ENCODE results near the gene BRME1. TPM values are rescaled to one million over a fixed set of nuclear protein-coding genes. Genes with fewer than 3 reads are reported as not detected.
"Not testable (repeated sequence)": the region's sequence is repeated elsewhere in the genome, so short reads cannot be mapped to it uniquely, and the experiment has no call there.

BRME1 gene
- total RNA-seq, 8 experiments from 2014 or later: 0.51 to 5.2 (median 3.2) TPM

DNA sequence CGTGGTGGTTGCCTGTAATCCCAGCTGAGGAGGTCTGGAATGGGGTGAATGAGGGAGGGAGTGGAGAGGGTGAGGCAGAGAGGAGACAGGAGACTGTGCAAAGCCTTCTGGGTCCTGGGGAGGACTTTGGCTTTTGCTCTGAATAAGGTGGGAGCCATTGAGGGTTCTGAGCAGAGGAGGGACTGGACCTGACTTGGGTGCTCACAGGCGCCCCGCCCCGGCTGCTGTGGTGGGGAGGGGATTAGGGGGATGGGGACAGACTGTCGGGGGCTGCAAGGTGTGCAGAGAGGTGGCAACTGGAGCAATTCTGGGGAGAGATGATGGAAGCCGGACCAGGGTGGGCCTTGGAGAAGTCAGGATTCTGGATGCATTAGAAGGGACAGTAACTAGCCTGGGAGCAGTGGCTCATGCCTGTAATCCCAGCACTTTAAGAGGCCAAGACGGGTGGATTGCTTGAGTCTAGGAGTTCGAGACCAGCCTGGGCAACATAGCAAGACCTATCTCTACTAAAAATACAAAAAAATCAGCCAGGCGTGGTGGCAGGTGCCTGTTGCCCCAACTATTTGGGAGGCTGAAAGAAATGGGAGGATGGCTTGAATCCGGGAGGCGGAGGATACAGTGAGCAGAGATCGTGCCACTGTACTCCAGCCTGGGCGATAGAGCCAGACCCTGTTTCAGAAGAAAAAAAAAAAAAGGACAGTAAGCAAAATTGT is 45.1 kb downstream of the BRME1 start:
- no peak overlapping the region for H3K27ac ChIP-seq
- H3K4me1 ChIP-seq (replicated peaks in 1 of 2): peaks cover 14 to 18% of the 10 kb centered on the region in 2 donors
- in situ Hi-C loops (cut with MboI; ENCODE audit: low pct_unique_long_range_greater_than_20kb in 2 of 9, low sequenced_read_pairs in 9 of 9, unreplicated experiment in 9 of 9): loop anchor here in 8 of 9 experiments (10.0 to 25.0 kb wide), 4 partner anchors 76 to 274 kb away; no protein-coding TSS in a partner anchor
- 39 to 100% (median 87%) methylated on average over 1 to 7 of the region's 13 CpGs; no CpG with 5 or more reads in 2 of the 10 experiments for WGBS, 10 experiments
- ATAC-seq (replicated peaks in 6 of 8): no peak
- no peak overlapping the region for H3K4me3 ChIP-seq

DNA sequence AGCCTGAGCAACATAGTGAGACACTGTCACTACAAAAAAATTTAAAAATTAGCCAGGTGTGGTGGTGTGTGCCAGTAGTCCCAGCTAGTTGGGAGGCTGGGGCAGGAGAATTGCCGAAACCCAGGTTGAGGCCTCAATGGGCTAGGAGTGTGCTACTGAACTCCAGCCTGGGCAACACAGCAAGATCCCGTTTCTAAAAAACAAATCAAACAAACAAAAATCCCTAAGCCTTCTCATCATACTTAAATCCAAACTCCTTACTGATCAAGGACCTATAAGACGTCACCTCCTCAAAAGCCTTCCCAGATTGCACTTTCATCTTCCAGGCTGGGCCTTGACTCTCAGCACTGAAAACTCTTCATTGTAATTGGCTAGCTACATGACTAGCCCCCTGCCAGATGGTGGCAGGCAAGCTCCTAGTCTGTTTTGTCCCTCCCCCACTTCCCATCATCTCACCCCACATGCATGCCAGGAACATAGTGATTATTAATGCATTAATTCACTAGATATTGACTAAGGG is 46.5 kb downstream of the BRME1 start:
- Histone ChIP-seq H3K4me1 (replicated peaks in 1 of 2) (peaks cover 10 to 14% of the 10 kb centered on the region in 2 donors), H3K4me3 (no peak overlapping the region), H3K27ac (no peak overlapping the region)
- 78 to 100% (median 100%) methylated on average over 1 to 3 of the region's 3 CpGs; no CpG with 5 or more reads in 2 of the 10 experiments for WGBS, 10 experiments
- in situ Hi-C loops (cut with MboI; ENCODE audit: low pct_unique_long_range_greater_than_20kb in 2 of 9, low sequenced_read_pairs in 9 of 9, unreplicated experiment in 9 of 9): loop anchor here in 7 of 9 experiments (25.0 kb wide), 2 partner anchors 247 to 272 kb away; no protein-coding TSS in a partner anchor
- ATAC-seq (replicated peaks in 6 of 8): no peak

DNA sequence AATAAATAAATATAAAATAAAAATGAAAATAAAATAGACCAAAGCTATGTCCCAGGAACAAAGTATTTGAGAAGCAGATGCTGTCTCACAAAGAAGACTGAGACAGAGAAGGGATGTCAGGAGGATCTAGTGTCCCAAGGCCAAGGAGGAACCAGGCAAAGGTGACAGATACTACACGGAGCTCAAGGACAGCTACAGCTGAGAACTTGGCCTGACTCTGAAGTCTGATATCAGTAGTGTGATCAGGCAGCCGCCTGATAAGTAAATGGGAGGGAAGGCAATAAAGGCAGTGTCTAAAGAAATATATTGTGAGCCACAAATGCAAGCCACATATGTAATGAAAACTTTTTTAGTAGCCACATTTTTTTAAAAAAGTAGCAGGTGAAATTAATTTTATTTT is 49.4 kb downstream of the BRME1 start:
- no peak for ATAC-seq (replicated peaks in 6 of 8)
- peaks cover 0 to 2% of the 10 kb centered on the region in 2 donors for H3K4me1 ChIP-seq (replicated peaks in 1 of 2)
- no peak overlapping the region for H3K4me3 ChIP-seq
- WGBS, 10 experiments: 36 to 100% (median 75%) methylated on average over 1 to 2 of the region's 2 CpGs; no CpG with 5 or more reads in 3 of the 10 experiments
- in situ Hi-C loops (cut with MboI; ENCODE audit: low pct_unique_long_range_greater_than_20kb in 2 of 9, low sequenced_read_pairs in 9 of 9, unreplicated experiment in 9 of 9): loop anchor here in 7 of 9 experiments (25.0 kb wide), 2 partner anchors 244 to 269 kb away; no protein-coding TSS in a partner anchor
- no peak overlapping the region for H3K27ac ChIP-seq

DNA sequence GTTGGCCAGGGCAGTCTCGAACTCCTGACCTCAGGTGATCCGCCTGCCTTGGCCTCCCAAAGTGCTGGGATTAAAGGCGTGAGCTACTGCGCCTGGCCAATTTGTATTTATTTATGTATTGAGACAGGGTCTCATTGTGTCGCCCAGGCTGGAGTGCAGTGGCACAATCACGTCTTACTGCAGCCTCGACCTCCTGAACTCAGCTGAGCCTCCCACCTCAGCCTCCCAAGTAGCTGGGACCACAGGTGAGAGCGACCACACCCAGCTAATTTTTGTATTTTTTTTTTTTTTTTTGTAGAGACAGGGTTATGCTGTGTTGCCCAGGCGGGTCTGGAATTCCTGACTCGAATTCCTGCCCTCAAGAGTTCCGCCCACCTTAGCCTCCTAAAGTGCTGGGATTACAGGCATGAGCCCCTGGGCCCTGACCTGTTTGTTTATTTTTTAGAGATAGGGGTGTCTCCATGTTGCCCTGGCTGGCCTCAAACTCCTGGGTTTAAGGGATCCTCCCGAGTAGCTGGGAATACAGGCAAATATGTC is 53.7 kb downstream of the BRME1 start:
- in situ Hi-C loops (cut with MboI; ENCODE audit: low pct_unique_long_range_greater_than_20kb in 2 of 9, low sequenced_read_pairs in 9 of 9, unreplicated experiment in 9 of 9): loop anchor here in 7 of 9 experiments (25.0 kb wide), 2 partner anchors 240 to 265 kb away; no protein-coding TSS in a partner anchor
- not testable (repeated sequence) for ATAC-seq (replicated peaks in 6 of 8); H3K4me3 ChIP-seq; H3K27ac ChIP-seq
- 18 to 100% (median 89%) methylated on average over 1 to 7 of the region's 12 CpGs; no CpG with 5 or more reads in 4 of the 10 experiments for WGBS, 10 experiments
- H3K4me1 ChIP-seq (replicated peaks in 1 of 2): peaks cover 17 to 19% of the 10 kb centered on the region in 2 donors

DNA sequence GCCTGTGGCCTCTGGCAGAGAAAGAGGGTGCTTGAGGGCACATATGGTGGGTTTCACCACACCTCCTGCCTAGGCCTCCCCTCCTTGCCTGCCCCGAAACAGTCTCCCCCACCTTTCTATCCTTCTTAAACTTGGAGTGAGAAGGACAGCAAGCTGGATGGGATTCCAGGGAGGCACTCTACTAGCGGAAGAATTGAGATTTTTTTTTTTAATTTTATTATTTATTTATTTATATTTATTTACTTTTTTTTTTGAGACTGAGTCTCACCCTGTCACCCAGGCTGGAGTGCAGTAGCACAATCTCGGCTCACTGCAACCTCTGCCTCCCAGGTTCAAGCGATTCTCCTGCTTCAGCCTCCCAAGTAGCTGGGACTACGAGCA is 54.2 kb downstream of the BRME1 start:
- 42 to 100% (median 89%) methylated on average over 2 to 5 of the region's 5 CpGs; no CpG with 5 or more reads in 4 of the 10 experiments for WGBS, 10 experiments
- H3K4me3 ChIP-seq; ATAC-seq (replicated peaks in 6 of 8): not testable (repeated sequence)
- in situ Hi-C loops (cut with MboI; ENCODE audit: low pct_unique_long_range_greater_than_20kb in 2 of 9, low sequenced_read_pairs in 9 of 9, unreplicated experiment in 9 of 9): loop anchor here in 7 of 9 experiments (25.0 kb wide), 2 partner anchors 239 to 264 kb away; no protein-coding TSS in a partner anchor
- peak overlapping the region in 1 of 2 donors; percentile 64 for H3K27ac ChIP-seq
- peaks cover 22 to 24% of the 10 kb centered on the region in 2 donors for H3K4me1 ChIP-seq (replicated peaks in 1 of 2)

DNA sequence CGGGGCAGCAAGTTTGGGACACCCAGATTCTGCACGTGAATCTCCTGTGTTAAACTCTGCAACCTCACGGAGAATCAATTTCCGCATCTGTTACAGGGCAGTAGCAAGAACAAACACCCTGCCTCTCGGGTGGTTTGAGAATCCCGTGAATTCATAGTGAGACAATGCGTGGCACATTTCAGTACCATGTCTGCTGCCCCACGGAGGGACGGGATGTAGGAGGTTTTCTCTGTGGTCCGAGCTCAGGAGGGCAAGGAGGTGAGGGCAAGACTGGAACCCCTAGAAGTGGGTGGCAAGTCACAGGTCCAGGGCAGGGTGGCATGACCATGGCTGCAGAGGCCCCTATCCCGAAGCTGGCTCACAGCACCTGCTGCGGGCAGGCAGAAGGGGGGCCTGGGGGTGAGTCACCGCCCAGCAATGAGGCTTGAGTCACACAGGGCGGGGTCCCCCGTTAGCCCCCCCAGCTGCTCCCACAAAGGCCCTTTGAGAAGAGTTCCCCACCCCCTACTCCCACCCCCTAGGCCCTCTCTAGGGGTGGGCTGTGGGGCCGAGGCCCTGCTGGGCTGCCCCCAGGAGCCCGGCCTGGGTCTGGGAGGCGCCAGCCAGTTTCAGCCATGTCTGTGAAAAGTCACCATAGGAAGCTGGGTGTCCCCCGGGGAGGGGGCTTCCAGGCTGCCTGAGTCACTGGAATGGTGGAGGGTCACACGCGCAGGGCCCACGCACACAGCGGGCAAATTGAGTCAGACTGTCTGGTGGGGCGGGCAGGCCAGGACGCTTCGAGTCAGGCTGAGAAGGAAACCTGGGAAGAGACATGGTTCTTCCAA is 54.8 kb downstream of the BRME1 start:
- ATAC-seq (replicated peaks in 6 of 8): peak; percentile 18 to 56 (median 43)
- H3K4me3 ChIP-seq: no peak overlapping the region
- peak overlapping the region; percentile 33 to 64 for H3K27ac ChIP-seq
- 0 to 93% (median 40%) methylated on average over 1 to 11 of the region's 26 CpGs; no CpG with 5 or more reads in 3 of the 10 experiments for WGBS, 10 experiments
- H3K4me1 ChIP-seq (replicated peaks in 1 of 2): peaks cover 28 to 30% of the 10 kb centered on the region in 2 donors
- in situ Hi-C loops (cut with MboI; ENCODE audit: low pct_unique_long_range_greater_than_20kb in 2 of 9, low sequenced_read_pairs in 9 of 9, unreplicated experiment in 9 of 9): loop anchor here in 7 of 9 experiments (25.0 kb wide), 2 partner anchors 239 to 264 kb away; no protein-coding TSS in a partner anchor

DNA sequence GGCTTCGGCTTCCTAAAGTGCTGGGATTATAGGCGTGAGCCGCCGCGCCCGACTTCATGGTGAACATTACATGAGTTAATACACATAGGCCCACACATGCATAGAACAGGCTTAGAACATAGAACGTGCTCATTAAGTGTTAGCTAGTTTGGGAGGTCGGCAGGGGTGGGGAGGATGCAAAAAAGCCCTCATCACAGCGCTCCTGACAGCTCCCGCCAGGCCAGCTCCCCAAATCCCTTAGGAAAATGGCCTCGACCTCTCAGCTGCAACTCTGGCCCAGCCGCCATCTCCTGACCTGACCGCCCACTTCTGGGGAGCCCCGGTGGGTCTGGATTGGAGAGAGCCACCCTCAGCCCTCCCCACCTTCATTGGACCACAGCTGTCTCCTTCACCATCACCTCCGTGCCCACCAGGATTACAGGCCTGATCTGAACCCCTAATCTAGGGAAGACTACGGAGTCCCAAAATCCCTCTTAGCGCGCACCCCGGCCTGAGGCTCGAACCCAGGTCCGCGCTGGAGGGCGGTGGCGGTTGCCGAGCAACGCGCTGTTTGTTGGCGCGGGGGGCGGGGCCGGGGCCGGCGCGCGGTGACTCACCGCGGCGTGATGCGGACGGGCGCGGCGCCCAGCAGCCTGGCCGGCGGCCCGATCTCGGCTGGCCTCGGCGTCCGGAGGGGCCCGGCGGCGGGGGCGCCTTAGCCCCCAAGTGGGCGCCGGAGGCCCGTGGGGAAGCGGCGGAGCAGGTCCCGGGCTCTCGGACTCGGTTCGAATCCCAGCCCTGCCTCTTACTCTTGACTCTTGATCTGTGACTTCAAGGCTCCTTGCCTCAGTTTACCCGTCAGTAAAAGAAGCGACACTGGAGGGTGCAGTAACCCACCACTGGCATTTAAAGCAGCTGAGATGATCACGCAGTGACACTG is 55.7 kb downstream of the BRME1 start:
- H3K4me1 ChIP-seq (replicated peaks in 1 of 2): peaks cover 28 to 31% of the 10 kb centered on the region in 2 donors
- 12 to 83% (median 22%) methylated on average over 1 to 10 of the region's 66 CpGs; no CpG with 5 or more reads in 2 of the 10 experiments for WGBS, 10 experiments
- peak overlapping the region; percentile 33 to 64 for H3K27ac ChIP-seq
- H3K4me3 ChIP-seq: no peak overlapping the region
- ATAC-seq (replicated peaks in 6 of 8): peak; percentile 12 to 55 (median 38)
- in situ Hi-C loops (cut with MboI; ENCODE audit: low pct_unique_long_range_greater_than_20kb in 2 of 9, low sequenced_read_pairs in 9 of 9, unreplicated experiment in 9 of 9): loop anchor here in 7 of 9 experiments (25.0 kb wide), 2 partner anchors 238 to 263 kb away; no protein-coding TSS in a partner anchor

DNA sequence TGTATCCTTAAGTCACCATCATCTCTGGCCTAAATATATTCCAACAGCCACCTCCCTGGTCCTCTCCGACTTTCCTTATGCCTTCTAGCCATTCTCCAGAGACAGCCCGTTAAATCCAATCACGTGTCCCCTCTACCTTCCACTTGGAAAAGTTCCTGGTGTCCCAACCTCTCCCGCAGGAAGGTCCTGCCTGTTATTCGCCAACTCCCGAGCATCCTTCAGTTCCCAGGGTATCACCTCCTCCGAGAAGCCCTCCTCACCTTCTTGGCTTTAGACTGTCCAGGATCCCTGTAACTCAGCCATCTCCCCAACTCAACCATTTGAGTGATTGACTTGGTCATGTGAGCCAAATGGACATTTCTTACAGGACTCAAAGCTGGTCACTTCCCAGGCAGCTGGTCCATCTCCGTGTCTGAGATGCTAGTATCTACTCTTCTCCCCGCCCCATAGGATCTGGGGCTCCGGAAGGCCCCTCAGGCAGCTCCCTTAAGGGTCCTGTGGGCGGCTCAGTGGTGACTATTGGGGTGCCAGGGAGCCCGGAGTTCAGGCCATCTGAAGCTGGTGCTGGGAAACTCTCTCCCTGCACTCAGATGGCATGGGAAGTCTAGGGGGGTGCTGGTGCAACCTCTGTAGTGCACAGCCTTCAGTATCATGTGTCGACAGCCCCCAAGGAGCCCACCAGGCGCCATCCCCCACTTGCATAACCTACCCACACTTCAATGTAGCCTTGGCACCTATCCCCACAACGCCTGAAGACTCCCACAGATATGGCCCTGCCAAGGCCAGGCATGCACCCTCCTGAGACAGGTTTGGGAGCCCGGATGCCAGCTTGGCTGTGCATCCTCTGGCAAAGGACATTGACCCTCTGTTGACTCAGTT is 56.9 kb downstream of the BRME1 start:
- Histone ChIP-seq H3K4me1 (replicated peaks in 1 of 2) (peaks cover 28 to 34% of the 10 kb centered on the region in 2 donors), H3K4me3 (no peak overlapping the region), H3K27ac (no peak overlapping the region)
- in situ Hi-C loops (cut with MboI; ENCODE audit: low pct_unique_long_range_greater_than_20kb in 2 of 9, low sequenced_read_pairs in 9 of 9, unreplicated experiment in 9 of 9): no loop called here
- WGBS, 10 experiments: 27 to 84% (median 66%) methylated on average over 1 to 7 of the region's 16 CpGs; no CpG with 5 or more reads in 1 of the 10 experiments
- no peak for ATAC-seq (replicated peaks in 6 of 8)

DNA sequence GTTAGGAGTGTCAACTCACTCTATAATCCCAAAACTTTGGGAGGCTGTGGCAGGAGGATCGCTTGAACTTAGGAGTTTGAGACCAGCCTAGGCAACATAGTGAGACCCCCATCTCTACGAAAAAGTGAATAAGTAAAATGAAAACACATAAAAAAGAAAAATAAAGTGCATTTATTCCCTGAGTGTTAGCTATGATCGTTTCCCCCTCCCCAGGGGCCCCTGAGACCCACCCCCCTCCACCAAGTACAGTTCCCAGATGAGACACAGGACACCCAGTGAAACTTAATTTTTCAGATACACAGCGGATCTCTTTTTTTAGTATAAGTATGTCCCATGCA is 57.6 kb downstream of the BRME1 start:
- in situ Hi-C loops (cut with MboI; ENCODE audit: low pct_unique_long_range_greater_than_20kb in 2 of 9, low sequenced_read_pairs in 9 of 9, unreplicated experiment in 9 of 9): no loop called here
- WGBS, 10 experiments: 60 to 100% (median 100%) methylated on average over 1 to 3 of the region's 4 CpGs; no CpG with 5 or more reads in 4 of the 10 experiments
- Histone ChIP-seq H3K4me3 (no peak overlapping the region), H3K27ac (no peak overlapping the region), H3K4me1 (replicated peaks in 1 of 2) (peaks cover 35 to 41% of the 10 kb centered on the region in 2 donors)
- ATAC-seq (replicated peaks in 6 of 8): no peak

DNA sequence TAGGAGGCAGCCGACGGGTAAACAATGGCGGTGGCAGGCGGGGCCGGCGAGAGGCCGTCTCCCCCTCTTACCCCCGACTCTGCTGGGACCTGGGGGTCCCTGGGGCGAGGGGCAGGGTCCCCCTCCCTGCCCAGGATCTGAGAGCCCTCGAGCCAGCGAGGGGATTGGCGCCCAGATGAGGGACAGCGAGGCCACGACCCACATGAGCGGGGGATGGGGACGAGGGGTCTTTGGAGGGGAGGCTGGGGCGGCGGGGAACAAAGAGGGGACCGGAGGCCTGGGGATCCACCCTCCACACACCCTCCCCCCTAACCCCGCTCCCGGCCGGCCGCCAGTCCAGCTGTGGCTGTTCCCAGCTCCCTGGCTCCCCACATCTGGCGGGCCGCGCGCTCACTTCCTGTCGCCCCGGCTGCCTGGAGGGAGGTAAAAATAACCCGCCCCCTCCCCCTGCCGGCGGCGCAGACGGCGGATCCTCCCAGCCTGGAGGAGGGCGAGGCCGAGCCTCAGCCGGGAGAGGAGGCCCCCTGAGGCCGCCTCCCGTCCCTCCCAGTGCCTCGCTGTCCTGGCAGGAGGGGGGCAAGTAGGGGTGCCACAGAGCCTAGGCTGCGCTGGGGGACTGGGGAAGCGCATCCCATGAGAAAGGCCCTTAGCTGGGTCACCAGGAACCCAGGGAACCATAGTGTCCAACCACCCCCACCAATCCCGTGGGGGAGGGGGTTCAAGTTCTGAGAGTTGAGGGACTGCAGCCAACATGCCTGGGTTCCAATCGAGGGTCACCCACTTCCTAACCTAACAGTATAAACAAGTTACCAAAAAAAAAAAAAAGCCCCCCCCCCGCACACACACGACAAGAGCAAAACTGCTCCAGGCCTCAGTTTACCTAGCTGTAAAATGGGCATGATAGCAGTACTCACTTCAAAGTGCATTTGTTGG is 58.2 kb downstream of the BRME1 start:
- Histone ChIP-seq H3K4me1 (replicated peaks in 1 of 2) (peaks cover 39 to 44% of the 10 kb centered on the region in 2 donors), H3K27ac (peak overlapping the region; percentile 78 to 95), H3K4me3 (peak overlapping the region; percentile 24 to 40 (median 31))
- 0 to 79% (median 57%) methylated on average over 1 to 2 of the region's 47 CpGs; no CpG with 5 or more reads in 6 of the 10 experiments for WGBS, 10 experiments
- peak; percentile 31 to 62 (median 48) for ATAC-seq (replicated peaks in 6 of 8)
- in situ Hi-C loops (cut with MboI; ENCODE audit: low pct_unique_long_range_greater_than_20kb in 2 of 9, low sequenced_read_pairs in 9 of 9, unreplicated experiment in 9 of 9): no loop called here
